Panc1 (cell line): ENCODE data around the gene EPB41L5.

ENCODE experiments used
- CTCF ChIP-seq: fragments of 450-650 bp; IDR thresholded peaks from 2 replicates; pipeline ENCODE4 v1.5.1; 2017; ENCODE audit warnings: mild to moderate bottlenecking
- POLR2AphosphoS5 ChIP-seq: IDR thresholded peaks from 2 replicates; pipeline ENCODE4 v1.6.1; 2012; ENCODE audit warnings: mild to moderate bottlenecking, low read depth, low read length, moderate library complexity

- TF ChIP-seq CTCF: no peak
- TF ChIP-seq POLR2AphosphoS5: no peak
Measured at GRCh38 chr2:120012363-120012762, 514 bp upstream of the EPB41L5 start.
